Measurements from ENCODE around the gene GCA. TPM values are rescaled to one million over a fixed set of nuclear protein-coding genes. Genes with fewer than 3 reads are reported as not detected.

Gene GCA
- total RNA-seq, 4 donors from 2014 or later, result 5.4 to 34.3 (median 8.2) TPM

DNA sequence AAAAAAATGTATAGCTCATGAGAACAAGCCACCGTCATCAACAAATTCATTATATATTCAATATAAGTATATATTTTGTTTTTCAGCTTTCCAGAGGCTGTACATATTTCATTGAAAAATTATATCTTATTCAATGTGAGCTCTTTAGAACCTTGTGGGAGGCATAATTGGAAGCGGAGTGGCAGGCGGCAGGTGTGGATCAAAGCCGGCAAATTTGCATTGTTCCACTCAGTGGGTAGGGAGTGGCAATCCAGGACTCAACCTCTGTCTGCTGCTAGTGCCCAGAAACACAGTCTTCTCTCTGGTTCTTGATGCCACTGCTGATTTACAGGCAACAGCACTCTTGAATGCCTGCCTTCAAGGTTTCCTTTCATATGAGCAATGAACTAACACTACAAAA is 46.9 kb downstream of the GCA start:
- TF ChIP-seq EP300 (IDR thresholded peaks at IDR 0.05), result no peak
- TF ChIP-seq, protein P1, sequence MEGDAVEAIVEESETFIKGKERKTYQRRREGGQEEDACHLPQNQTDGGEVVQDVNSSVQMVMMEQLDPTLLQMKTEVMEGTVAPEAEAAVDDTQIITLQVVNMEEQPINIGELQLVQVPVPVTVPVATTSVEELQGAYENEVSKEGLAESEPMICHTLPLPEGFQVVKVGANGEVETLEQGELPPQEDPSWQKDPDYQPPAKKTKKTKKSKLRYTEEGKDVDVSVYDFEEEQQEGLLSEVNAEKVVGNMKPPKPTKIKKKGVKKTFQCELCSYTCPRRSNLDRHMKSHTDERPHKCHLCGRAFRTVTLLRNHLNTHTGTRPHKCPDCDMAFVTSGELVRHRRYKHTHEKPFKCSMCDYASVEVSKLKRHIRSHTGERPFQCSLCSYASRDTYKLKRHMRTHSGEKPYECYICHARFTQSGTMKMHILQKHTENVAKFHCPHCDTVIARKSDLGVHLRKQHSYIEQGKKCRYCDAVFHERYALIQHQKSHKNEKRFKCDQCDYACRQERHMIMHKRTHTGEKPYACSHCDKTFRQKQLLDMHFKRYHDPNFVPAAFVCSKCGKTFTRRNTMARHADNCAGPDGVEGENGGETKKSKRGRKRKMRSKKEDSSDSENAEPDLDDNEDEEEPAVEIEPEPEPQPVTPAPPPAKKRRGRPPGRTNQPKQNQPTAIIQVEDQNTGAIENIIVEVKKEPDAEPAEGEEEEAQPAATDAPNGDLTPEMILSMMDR (IDR thresholded peaks at IDR 0.05), result no peak
- TF ChIP-seq POLR2A (IDR thresholded peaks at IDR 0.05; ENCODE audit: low read depth), result no peak
- no peak for TF ChIP-seq POLR2AphosphoS5 (IDR thresholded peaks at IDR 0.05)
- no peak overlapping the region for H3K27ac ChIP-seq (replicated peaks in 1 of 4)
- no peak overlapping the region for H3K4me3 ChIP-seq
- WGBS, result 95% methylated on average over 4 of the region's 4 CpGs
- no peaks in the 10 kb centered on the region for H3K36me3 ChIP-seq
- no peaks in the 10 kb centered on the region for H3K4me1 ChIP-seq
- no peaks in the 10 kb centered on the region for H3K9me3 ChIP-seq
- DNase-seq (ENCODE audit: extremely low spot score), result no peak
- no peaks in the 10 kb centered on the region for H3K27me3 ChIP-seq
- intact Hi-C loops (cut with DNase I), result no loop called here

DNA sequence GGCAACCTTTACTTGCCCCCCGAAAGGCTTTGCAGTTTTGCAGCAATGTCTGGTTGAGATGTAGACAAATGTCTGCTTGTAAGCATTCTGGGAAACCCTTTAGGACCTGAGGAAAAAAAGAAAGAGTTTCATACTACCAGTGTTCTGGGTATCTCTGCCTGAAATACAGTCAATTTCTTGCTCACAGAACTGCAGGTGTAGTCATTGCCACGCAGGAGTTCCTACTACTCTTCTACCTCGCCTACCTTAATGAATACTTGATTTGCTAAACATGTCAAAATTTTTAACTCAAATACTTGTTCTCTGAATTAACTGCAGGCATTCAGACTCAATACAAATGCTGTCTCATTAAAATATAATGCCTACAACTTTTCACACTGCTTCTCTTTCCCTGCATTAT is 56.4 kb downstream of the GCA start:
- 76% methylated on average over 3 of the region's 3 CpGs for WGBS
- Histone ChIP-seq H3K4me1 (no peaks in the 10 kb centered on the region), H3K9me3 (no peaks in the 10 kb centered on the region), H3K4me3 (no peak overlapping the region), H3K27ac (replicated peaks in 1 of 4) (no peak overlapping the region), H3K27me3 (no peaks in the 10 kb centered on the region), H3K36me3 (no peaks in the 10 kb centered on the region)
- no peak for DNase-seq (ENCODE audit: extremely low spot score)
- intact Hi-C loops (cut with DNase I), result no loop called here
- TF ChIP-seq POLR2A (IDR thresholded peaks at IDR 0.05; ENCODE audit: low read depth), result no peak
- no peak for TF ChIP-seq EP300 (IDR thresholded peaks at IDR 0.05)
- TF ChIP-seq, protein P1 (IDR thresholded peaks at IDR 0.05), result no peak
- no peak for TF ChIP-seq POLR2AphosphoS5 (IDR thresholded peaks at IDR 0.05)

DNA sequence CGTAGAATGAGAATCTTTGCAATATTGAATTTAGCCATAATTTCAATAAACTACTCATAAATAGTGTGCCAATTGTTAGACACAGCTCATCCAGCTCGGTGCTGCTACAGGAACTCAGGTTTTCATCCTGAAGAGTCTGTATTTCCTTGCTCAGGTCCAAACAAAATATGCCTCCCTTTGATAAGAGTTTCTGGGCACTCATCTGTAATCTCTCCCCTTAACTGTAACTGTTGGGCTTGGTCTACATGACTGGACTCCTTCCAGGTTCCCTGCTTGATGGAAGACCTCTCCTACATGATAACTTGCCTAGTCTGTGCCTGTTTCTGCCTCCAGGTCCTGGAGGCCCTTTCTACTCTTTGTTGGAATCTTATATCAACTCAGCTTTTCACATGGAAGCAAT is 57.9 kb downstream of the GCA start:
- DNase-seq (ENCODE audit: extremely low spot score), result no peak
- Histone ChIP-seq H3K9me3 (no peaks in the 10 kb centered on the region), H3K27ac (replicated peaks in 1 of 4) (no peak overlapping the region), H3K36me3 (no peaks in the 10 kb centered on the region), H3K27me3 (no peaks in the 10 kb centered on the region), H3K4me3 (no peak overlapping the region), H3K4me1 (peaks cover 0 to 12% (median 7%) of the 10 kb centered on the region in 4 donors)
- TF ChIP-seq POLR2AphosphoS5 (IDR thresholded peaks at IDR 0.05) (no peak), EP300 (IDR thresholded peaks at IDR 0.05) (no peak), POLR2A (IDR thresholded peaks at IDR 0.05; ENCODE audit: low read depth) (no peak)
- TF ChIP-seq, protein P1 (IDR thresholded peaks at IDR 0.05), result no peak
- WGBS, result 81% methylated on average over 2 of the region's 2 CpGs
- intact Hi-C loops (cut with DNase I), result no loop called here

DNA sequence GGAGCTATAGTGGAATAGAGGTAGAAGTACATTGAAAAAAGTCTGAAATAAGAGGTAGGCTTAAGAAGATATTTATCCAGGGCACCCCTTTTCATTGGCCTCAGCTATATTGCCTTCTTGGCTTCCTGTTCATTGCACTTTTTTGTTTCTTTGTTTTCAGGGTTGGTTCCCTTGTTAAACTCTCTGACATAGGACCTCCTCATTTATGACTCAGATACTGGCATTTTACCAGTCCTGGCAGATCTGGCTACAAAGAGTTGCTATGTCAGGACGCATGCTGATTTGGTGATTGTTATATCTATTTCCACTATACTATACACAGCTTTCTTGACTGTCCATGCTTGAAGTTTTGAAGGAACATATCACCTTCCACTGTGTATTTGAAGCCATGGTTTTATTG is 60.0 kb downstream of the GCA start:
- H3K4me1 ChIP-seq, result peaks cover 0 to 20% (median 10%) of the 10 kb centered on the region in 4 donors
- no peaks in the 10 kb centered on the region for H3K27me3 ChIP-seq
- H3K27ac ChIP-seq (replicated peaks in 1 of 4), result no peak overlapping the region
- 57% methylated on average over 1 of the region's 1 CpG for WGBS
- TF ChIP-seq POLR2AphosphoS5 (IDR thresholded peaks at IDR 0.05) (no peak), EP300 (IDR thresholded peaks at IDR 0.05) (no peak), POLR2A (IDR thresholded peaks at IDR 0.05; ENCODE audit: low read depth) (no peak)
- TF ChIP-seq, protein P1 (IDR thresholded peaks at IDR 0.05), result no peak
- intact Hi-C loops (cut with DNase I), result no loop called here
- H3K36me3 ChIP-seq, result no peaks in the 10 kb centered on the region
- no peaks in the 10 kb centered on the region for H3K9me3 ChIP-seq
- no peak overlapping the region for H3K4me3 ChIP-seq
- no peak for DNase-seq (ENCODE audit: extremely low spot score)

Other genes starting within 250 kb of the GCA start
- not detected for gene GCG, start 191.9 kb upstream of the GCA start, total RNA-seq
- gene FAP, start 100.7 kb upstream of the GCA start, total RNA-seq, result 10 to 100 TPM in 3 of 4 donors, 1 to 10 TPM in 1; 8.0 to 16.7 (median 13.1) TPM
- 10 to 100 TPM in 2 of 4 donors, 1 to 10 TPM in 2; 8.6 to 12.9 (median 10.6) TPM for gene IFIH1, start 25.4 kb upstream of the GCA start, total RNA-seq